Occipital lobe (tissue), 2 donors: Measurements from ENCODE around the gene BID. TPM values are rescaled to one million over a fixed set of nuclear protein-coding genes. Genes with fewer than 3 reads are reported as not detected.
A peak's percentile ranks its signal among the peaks of the same experiment; 100 is the strongest.

Experiments
- DNase-seq: peaks from one replicate; lab custom pipeline; 2025; lab: John Stamatoyannopoulos, UW
- total RNA-seq: library from RNA; depleted of rRNA; stranded (reverse); fragments of >200 nt; gene quantifications from one replicate; pipeline ENCODE4 v1.2.3, GENCODE V29; 2014

The BID gene
- total RNA-seq, 1 donor from 2014 or later, result 46.2 TPM

DNA sequence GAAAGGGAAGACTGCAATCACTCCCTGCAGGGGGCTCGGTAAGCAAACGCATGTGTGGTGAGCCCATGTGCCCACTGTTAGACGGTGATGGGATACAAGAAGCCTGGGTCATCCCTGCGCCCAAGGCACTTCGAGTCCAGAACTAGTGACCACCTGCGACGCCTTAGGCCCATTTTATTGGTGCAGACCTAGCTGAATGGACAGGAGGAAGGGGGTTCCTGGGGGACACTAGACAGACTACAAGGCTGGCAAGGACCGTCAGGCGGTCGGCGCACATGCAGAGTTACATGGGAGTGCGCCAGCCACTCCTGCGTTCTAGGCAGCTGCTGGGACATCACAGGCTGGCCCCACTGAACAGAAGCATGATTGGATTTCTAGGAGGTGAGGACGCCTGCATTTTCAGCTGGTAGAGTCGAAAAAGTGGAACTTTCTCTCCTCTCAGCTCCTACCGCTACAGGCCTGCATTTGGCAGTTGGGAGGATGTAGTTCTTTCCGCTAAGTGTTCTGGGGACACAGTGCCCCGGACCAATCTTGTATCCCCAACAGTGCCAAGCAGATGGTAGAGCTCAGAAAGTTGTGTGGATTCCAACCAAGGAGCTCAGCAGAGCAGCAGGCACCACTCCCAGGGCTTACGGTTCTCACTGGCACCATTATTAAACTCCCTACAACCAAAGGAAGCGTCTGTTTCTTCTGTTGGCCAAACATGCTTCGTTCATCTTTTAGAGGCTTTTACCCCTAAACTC is 35.7 kb downstream of the BID start:
- peak; percentile 6 for DNase-seq

DNA sequence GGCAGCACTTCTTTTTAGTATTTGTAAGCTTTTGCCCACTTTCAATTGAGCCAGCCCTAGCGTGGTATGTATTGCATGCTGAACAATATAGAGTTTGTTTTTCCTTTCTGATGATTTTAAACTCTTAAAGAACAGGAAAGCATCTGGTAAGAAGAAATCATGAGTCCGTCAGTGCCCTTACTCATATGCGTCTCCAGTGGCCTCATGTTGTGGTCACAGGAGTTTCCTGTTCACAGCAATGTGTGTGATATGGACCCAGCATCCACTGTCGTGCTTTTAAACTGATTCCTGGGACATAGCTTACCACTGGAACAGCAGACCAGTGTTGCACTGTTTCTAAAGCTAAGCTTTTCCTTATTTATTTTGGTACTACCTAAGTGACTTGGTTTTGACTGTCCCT is 40.1 kb downstream of the BID start:
- DNase-seq, result no peak

DNA sequence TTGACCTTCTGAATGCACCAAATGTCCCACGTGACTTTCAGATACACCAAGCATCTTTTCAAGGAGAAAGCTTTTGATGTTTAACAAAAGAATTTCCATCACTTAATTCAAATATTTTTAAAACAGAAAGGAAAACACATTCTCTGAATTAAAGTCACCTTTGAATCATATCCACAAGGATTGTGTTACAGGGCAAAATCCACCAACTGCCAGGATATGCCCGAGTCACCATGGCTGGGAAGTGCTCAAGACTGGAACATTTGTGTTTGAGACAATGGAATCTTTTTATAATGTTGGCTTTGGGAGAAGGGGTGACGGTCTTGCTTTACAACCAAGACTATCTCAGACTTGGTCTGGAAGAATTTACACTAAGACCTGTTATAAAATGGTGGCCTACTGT is 40.8 kb downstream of the BID start:
- no peak for DNase-seq

DNA sequence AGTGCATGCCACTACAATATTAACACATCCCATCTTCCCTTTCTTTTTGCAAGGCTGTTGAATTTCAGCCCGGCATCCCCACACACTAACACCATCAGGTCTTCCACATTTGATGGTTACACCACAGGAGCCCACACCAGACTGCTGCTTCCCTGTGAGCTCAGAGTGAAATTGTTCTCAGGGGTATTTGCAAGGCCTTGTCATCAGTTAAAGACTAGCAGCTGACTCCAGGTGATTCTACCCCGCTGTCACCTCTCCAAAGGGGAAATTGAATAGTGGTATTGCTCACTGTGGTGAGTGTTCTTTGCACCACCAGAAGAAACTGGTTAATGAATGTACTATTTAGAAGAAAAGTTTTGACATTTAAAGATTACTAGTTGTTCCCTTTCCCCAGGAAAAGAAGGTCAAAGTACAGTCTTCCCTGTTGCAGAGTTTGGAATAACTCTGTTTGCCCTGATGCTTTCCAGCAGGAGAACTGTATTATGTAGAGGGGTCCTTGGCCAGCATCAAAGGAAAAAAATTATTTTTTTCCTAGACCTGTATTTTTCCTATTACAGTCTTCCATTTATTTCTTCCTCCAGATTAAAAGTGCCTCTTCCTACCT is 41.9 kb downstream of the BID start:
- no peak for DNase-seq

DNA sequence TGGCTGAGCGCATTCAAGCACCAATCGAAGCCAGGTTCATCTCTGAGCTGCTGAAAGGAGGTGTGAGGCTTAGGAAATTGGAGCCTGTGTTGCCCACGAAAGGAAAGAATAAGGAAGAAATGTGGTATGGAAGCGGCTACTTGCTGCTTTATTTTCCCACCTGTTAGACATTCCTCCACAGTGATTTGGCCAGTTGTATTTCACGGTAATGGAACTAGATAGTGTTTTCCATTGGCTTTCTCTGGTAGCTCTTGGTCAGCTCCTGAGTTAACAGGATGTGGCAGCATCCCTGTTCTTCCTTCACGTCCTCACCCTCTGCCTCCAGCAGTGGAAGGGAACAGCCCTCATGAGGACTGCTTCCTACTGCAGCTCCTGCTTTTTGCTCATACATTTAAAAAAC is 44.7 kb downstream of the BID start:
- no peak for DNase-seq

DNA sequence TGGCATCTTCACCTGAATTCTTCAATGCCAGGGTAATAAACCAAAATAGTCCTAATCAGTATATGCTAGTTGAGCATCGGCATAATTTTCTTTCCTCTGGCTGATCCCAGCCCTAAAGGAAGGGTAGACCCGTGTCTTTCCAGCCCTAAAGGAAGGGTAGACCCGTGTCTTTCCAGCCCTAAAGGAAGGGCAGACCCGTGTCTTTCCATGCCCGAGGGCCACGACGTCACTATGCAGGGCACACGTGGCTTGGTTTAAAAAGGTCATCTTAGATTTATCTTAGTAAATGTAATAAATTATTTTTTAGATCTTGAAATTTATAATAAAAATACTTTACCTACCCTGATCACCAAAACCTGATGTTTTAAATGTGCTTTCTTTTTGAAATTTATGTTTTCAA is 45.5 kb downstream of the BID start:
- DNase-seq, result no peak

DNA sequence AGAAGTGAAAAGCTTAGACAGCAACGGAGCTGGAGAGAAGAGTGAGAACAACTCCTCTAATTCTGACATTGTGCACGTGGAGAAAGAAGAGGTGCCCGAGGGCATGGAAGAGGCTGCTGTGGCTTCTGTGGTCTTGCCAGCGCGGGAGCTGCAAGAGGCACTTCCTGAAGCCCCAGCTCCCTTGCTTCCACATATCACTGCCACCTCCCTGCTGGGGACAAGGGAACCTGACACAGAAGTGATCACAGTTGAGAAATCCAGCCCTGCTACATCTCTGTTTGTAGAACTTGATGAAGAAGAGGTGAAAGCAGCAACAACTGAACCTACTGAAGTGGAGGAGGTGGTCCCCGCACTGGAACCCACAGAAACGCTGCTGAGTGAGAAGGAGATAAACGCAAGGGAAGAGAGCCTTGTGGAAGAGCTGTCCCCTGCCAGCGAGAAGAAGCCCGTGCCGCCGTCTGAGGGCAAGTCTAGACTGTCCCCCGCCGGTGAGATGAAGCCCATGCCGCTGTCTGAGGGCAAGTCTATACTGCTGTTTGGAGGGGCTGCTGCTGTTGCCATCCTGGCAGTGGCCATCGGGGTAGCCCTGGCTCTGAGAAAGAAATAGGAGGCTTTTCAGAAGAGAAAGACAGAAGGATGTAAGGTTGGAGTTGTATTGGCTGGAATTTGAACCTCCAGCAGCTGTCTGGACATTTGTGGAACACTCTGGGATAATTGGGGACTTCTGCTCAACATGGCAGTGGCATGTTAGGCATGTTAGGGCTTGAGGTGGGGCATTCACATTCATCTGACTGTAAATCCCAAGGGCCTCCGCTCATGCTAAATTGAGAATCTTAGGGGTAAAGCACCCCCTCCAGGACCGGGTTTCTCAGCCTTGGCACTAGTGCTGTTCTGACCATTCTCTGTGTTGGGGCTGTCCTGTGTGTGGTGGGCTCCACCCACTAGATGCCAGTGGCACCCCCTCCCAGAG is 47.1 kb downstream of the BID start:
- DNase-seq, result no peak

DNA sequence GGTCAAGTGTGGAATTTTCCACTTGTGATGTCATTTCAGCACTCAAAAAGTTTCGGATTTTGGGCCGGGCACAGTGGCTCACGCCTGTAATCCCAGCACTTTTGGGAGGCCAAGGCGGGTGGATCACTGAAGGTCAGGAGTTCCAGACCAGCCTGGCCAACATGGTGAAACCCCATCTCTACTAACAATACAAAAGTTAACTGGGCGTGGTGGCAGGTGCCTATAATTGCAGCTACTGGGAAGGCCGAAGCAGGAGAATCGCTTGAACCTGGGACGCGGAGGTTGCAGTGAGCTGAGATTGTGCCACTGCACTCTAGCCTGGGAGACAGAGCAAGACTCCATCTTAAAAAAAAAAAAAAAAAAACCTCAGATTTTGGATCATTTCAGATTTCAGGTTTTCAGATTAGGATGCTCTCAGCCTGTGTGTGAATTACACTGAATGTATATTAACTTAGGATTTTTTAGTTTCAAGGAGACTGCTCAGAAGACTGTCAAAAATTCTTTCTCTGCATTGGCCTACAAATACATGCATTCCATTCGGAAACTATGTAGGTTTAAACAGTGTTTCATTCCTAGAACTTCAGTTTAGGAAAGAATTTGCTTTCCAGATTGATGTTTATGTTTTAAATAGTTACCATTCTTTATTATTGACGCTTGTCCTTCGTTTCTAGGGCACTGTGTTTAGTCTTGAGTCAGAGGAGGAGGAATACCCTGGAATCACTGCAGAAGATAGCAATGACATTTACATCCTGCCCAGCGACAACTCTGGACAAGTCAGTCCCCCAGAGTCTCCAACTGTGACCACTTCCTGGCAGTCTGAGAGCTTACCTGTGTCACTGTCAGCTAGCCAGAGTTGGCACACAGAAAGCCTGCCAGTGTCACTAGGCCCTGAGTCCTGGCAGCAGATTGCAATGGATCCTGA is 48.0 kb downstream of the BID start:
- DNase-seq, result no peak

DNA sequence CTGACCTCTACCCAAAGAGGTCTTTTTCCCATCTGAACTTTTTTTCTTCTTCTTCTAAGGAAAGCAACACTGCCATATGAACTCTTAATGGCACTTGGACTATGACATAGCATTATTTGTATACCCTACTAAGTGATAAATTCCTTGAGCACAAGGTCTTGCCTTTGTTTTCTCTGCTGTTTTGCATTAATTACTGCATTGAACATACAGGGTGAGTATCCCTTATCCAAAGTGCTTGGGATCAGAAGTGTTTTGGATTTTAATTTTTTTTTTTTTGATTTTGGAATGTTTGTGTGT is 48.8 kb downstream of the BID start:
- no peak for DNase-seq

DNA sequence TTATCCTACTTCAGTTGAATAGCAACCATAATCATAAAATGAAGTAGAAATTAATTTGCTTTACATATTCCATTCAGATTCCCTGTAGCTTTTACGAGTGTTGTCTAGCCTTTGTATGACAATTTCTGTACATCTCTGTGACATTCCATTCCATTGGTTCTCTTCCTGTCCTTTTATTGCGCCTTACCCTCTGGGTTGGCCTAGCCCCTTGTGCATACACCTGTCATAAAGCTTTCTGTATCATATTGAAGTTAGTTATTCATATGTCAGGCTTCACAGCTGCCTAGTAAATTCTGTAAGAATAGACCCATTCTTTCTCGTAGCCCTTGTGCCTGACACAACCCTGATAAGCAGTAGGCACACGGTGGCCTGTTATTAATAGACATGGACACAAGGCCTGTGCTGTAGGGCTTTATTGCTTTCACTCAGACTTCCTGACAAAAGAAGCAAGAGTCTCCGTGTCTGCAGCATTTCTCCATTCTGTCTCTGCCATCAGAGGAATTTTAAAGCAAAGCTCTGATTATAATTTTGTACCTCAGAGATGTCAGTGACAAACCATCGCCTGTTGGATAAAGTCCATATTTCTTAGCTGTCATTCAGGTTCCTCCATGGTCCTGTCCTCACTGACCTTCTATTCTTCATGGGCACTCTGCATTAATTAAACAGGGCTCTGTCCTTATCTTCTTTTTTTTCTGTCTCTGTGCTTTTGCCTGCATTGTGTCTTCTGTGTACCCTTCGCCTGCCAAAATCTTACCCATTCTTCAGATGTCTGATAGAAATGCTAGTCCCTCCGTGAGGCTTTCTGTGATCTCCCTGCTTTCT is 49.4 kb downstream of the BID start:
- peak; percentile 10 for DNase-seq

DNA sequence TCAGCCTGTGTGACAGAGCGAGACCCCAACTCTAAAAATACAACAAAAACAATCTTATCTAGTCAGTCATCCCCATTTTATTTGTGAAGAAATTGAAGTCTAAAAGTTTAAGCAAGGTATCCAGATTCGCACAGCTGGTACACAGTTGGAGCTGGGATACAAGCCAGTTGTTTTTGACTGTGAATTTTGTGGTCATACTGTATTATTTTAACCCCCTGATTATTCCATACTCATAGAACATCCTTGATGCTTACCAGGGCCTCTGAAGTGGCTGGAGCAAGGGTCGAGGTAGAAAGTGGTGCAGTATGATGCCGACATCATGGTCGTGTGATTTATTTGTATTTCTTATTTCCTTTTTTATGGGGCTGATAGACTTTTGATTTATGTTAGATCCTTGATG is 50.0 kb downstream of the BID start:
- no peak for DNase-seq

DNA sequence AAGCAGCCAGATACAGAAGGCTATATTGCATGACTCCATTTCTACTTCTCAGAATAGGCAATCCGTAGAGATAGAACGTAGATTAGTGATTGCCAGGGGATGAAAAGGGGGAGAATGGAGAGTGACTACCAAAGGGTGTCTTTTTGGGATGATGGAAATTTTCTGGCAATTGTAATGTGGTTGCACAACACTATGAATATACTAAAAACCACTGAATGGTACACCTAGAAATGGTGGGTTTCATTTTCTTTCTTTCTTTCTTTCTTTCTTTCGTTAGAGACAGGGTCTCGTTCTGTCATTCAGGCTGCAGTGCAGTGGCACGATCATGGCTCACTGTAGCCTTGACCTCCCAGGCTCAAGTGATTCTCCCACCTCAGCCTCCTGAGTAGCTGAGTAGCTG is 54.4 kb downstream of the BID start:
- DNase-seq, result no peak

DNA sequence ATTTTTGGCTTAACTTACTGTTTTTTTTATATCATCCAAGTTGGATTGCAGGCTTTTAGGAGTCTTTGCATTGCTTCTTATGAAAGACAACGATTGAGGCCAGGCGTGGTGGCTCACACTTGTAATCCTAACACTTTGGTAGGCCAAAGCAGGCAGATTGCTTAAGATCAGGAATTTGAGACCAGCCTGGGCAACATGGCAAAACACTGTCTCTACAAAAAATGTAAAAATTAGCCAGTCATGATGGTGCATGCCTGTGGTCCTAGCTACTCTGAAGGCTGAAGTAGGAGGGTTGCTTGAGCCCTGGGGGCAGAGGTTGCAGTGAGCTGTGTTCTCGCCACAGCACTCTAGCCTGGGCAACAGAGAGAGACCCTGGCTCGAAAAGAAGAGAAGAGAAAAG is 56.6 kb downstream of the BID start:
- DNase-seq, result no peak

DNA sequence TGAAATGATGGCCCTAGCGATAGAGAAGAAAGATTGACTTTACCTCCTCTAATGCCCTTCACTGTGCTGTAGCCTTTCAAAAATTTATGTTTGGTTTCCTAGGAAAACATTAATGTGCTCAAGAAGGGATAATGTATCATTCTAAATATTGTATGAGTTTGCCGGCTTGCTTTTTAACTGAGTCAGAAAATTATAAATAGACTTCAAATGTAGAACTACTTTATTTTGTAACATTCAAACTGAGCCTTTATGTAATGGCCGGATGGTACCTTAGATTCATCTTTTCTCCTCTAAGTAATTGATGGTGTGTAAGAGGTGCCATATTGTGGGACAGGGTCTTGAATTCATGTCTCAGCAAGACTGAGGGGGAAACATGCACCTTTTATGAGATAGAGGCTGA is 57.7 kb downstream of the BID start:
- no peak for DNase-seq

DNA sequence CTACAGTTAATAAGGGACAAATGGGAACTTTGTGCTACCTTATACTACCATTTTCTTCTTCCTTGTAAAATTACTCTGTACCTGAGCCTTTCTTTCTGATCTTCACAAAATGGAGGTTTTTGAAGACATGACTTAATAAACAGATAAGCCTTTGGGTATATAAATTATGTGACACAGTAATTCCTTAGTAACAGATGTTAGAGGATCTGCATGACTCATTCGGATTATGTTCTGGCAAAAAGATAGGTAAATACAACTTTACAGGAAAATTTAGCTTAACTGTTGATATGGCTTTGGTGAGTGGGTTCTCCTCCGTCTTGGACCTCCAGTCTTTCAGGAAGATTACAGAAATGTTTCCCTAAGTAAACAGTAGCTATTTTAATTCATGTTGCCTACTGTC is 61.8 kb downstream of the BID start:
- DNase-seq, result no peak

DNA sequence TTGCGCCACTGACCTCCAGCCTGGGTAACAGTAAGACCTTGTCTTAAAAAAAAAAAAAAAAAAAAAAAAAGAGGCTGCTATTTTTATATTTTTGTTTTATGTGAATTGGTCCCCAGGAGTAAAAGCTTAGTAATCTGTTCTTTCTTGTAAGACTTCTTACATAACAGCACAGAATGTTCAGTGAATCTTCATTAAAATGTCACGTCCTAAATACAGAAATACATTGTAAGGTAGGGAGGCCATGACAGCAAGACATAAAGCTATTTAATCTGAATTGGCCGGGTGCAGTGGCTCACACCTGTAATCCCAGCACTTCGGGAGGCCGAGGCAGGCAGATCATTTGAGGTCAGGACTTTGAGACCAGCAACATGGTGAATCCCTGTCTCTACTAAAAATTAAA is 64.2 kb downstream of the BID start:
- no peak for DNase-seq

DNA sequence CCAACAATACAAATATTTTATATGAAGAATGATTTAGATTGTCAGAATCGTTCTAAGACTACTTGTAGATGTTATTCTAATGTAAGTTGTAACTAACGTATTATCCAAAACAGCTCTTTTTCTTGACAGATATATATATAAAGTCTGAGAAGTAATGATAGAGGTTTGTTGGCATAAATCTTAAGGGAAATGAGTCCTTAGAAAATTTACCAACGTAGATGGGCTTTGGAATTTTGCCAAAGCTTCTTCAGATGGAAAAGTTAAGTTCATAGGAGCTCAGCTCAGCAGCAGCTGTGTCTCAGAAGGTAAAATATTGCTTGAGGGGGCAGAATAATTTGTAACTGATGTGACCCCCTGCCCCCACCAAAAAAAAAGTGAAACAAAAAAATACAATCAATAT is 66.7 kb downstream of the BID start:
- no peak for DNase-seq

DNA sequence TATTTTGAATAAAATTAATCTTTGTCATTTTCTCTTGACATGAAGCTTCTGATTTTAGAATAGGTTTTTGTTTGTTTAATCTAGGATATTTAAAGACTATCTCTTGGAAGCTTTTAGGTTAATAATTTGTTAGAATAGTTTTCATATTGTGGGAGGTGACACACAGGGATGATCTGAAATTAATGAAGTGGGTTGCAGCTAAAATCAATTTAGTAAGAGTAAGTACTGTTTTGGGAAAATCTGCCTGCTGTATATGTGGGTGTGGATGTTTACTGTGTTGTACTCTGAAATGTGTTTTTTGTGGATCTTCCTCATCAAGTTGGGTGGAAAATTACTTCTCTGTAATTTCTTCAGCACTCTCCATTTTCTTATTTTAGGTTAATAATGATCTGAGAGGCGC is 67.3 kb downstream of the BID start:
- DNase-seq, result no peak

DNA sequence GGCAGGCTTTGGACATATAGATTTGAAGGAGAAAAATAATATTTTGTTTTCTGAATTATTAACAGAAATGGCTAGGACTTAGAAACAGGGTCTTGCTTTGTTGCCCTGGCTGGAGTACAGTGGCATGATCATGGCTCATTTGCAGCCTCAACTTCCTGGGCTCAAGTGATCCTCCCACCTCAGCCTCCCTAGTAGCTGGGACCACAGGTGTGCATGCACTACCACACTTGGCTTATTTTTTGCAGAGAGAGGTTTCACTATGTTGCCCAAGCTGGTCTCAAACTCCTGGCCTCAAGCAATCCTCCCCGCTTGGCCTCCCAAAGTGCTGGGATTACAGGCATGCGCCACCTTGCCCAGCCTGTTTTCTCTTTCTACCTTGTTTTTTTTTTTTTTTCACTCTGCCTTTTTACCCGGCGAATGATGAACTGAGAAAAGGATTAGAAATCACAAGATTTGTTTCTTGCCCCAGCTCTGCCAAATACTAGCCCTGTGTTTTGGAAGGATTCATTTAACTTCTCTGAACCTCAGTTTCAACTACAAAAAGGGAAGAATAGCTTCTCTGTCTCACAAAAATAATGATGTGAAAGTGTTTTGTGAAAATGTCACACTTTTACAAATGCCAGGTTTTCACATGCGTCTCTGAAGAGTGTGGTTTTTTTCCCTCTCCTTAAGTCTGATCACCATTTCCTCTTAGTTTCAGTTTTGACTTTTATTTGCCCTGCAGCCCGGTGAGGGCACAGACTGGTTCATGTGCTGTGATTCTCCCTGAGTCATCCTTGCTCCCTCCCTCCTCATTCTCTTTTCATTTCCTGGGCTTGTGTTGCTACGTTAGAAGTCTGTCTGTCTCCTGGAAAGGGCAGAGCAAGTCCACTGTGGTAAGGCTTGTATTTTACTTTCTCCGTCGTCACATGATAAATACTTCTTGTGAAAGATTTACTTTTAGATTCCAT is 68.0 kb downstream of the BID start:
- peak; percentile 17 for DNase-seq

DNA sequence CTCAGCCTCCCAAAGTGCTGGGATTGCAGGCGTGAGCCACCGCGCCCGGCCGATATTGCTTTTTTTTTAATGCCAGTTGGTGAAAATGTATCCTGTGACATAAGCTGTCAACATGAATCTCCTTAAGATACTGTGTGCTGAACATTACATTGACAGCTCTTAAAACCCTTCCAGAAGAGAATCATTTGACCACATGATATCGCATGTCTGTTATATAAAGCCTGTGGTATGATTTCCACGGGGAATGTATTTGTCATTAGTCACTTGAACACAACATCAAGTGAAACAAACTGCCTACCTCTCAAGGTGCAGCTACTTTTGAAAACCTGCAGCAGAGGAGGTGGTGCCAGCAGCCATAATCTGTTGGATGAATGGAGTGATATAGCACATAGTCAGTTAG is 68.7 kb downstream of the BID start:
- DNase-seq, result no peak
